ENCODE data around the gene CUL7.

Gene CUL7

GRCh38 chr6:42996513-42996912 lies 57.1 kb downstream of the CUL7 start:
- H3K4me3 ChIP-seq (ENCODE audit: low read depth, low read length): no peak overlapping the region
- DNase-seq: no peak
- no peaks in the 10 kb centered on the region for H3K27me3 ChIP-seq (ENCODE audit: insufficient read depth, low read depth, severe bottlenecking)
- peaks cover 49% of the 10 kb centered on the region for H3K36me3 ChIP-seq
- no peaks in the 10 kb centered on the region for H3K9me3 ChIP-seq (ENCODE audit: severe bottlenecking)
- no peak overlapping the region for H3K27ac ChIP-seq
- TF ChIP-seq CTCF (IDR thresholded peaks at IDR 0.05; ENCODE audit: low read depth, low read length): no peak

DNA sequence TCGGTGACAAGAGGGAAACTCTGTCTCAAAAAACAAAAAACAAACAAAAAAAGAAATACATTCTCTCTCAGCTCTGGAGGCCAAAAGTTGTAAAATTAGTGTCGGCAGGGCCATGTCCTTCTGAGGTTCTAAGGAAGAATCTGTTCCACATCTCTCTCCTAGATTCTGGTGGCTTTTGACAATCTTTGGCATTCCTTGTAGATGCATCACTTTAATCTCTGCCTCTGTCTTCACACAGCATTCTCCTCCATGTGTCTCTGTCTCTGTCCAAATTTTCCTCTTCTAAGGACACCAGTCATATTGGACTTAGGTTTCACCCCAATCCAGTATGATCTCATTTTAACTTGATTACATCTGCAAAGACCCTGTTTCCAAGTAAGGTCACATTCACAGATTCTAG lies 60.2 kb downstream of the CUL7 start:
- H3K27me3 ChIP-seq (ENCODE audit: insufficient read depth, low read depth, severe bottlenecking): no peaks in the 10 kb centered on the region
- peaks cover 62% of the 10 kb centered on the region for H3K36me3 ChIP-seq
- no peak overlapping the region for H3K4me3 ChIP-seq (ENCODE audit: low read depth, low read length)
- no peak for DNase-seq
- H3K9me3 ChIP-seq (ENCODE audit: severe bottlenecking): no peaks in the 10 kb centered on the region
- TF ChIP-seq CTCF (IDR thresholded peaks at IDR 0.05; ENCODE audit: low read depth, low read length): no peak
- H3K27ac ChIP-seq: no peak overlapping the region

DNA sequence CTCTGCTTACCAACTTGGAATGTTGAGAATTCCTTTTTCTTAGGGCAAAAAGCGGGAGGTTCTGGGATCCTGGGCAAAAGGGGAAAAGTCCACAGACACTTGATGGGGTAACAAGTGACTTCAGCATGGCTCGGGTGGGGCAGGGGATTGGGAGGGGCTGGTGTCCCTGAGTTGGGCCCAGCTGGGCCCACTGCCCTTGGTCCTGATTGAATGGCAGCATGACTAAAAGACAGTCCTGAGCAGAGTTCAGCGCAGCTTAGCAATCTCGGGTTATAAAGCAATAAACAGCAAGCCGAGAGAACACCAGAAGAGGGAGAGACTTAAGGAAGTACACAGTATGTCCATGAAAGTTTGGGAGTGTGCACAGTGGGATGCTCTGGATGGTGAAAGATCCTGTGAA lies 63.7 kb downstream of the CUL7 start:
- TF ChIP-seq CTCF (IDR thresholded peaks at IDR 0.05; ENCODE audit: low read depth, low read length): no peak

DNA sequence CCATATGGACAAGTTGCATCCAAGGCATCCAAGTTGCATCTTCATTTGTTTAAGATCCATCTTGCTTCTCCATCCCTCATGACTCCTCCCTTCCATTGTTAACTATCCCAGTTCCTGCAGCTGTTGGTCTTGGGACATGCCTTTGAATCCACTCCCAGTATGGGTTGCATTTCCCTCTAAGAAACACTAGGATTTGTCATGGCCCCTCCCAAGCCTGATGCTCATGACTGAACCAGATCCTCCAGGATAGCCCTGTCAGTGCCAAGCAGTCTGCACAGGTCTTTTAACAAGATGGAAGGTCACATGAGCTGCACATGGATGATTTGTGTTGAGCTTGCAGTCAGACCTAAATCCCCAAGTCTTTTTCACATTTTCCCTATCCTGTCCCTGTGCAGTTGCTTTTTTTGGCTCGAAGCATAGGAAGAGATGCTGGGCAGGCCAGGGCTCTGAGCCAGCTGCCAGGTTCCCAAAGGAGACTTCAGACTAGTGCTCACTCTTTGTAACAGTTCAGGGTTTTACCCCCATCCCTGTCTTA lies 65.1 kb downstream of the CUL7 start:
- H3K9me3 ChIP-seq (ENCODE audit: severe bottlenecking): no peaks in the 10 kb centered on the region
- no peak for DNase-seq
- peaks cover 71% of the 10 kb centered on the region for H3K36me3 ChIP-seq
- no peaks in the 10 kb centered on the region for H3K27me3 ChIP-seq (ENCODE audit: insufficient read depth, low read depth, severe bottlenecking)
- no peak for TF ChIP-seq CTCF (IDR thresholded peaks at IDR 0.05; ENCODE audit: low read depth, low read length)
- no peak overlapping the region for H3K4me3 ChIP-seq (ENCODE audit: low read depth, low read length)
- H3K27ac ChIP-seq: no peak overlapping the region

More for the DNA sequence above, 63.7 kb downstream of the CUL7 start:
- DNase-seq: no peak
- peaks cover 80% of the 10 kb centered on the region for H3K36me3 ChIP-seq
- H3K27me3 ChIP-seq (ENCODE audit: insufficient read depth, low read depth, severe bottlenecking): no peaks in the 10 kb centered on the region
- H3K9me3 ChIP-seq (ENCODE audit: severe bottlenecking): no peaks in the 10 kb centered on the region
- no peak overlapping the region for H3K27ac ChIP-seq
- H3K4me3 ChIP-seq (ENCODE audit: low read depth, low read length): no peak overlapping the region

Data from WERI-Rb-1 (cell line).